ENCODE data around the gene MRNIP. TPM values are rescaled to one million over a fixed set of nuclear protein-coding genes. Genes with fewer than 3 reads are reported as not detected.

Gene MRNIP
- polyA plus RNA-seq, 1 donor (not counting 4 experiments of a cell fraction or from before 2014, with no cell fraction given): 14.9 TPM

DNA sequence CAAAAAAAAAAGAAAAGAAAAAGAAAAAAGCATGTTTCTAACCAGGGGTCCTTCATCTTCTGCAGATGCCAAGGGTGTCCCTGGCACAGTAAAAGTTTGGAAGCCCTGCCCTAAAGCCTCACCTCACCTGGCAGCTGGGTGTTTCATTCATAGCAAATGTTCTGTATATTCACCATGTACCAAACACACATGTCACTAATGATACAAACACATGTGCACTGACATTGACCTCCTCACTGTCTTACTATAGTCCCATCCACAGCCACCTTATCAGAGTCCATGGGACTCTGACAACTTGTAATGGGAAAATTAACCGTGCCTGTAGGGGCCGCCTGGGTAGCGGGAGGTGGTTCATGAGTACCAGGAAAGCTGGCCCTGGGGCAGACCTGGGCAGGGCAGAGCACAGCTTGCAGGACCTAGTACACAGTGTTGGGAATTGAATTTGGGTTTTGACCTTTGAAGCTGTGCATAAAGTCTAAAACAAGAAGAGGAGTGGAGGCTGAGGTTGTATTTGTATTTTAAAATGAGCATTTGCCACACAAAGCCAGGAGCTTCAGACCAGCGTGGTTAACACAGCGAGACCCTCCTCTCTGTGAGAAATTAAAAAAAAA lies 45.5 kb downstream of the MRNIP start:
- H2AFZ ChIP-seq (ENCODE audit: control insufficient read depth, low read length): no peak overlapping the region
- no peaks in the 10 kb centered on the region for H4K20me1 ChIP-seq (ENCODE audit: control insufficient read depth, extremely low read depth, insufficient read depth, low read length)
- no peaks in the 10 kb centered on the region for H3K27me3 ChIP-seq (ENCODE audit: control insufficient read depth, extremely low read depth, insufficient read depth, low read length)
- dilution Hi-C loops (cut with MboI; ENCODE audit: extremely low pct_ligation_motif_present, low sequenced_read_pairs): no loop called here
- H3K4me2 ChIP-seq (ENCODE audit: control insufficient read depth, extremely low read depth, insufficient read depth, low read depth, low read length): no peak overlapping the region
- H3K79me2 ChIP-seq (ENCODE audit: control insufficient read depth, insufficient read depth, low read length): no peaks in the 10 kb centered on the region
- H3K4me1 ChIP-seq (ENCODE audit: control insufficient read depth, extremely low read depth, insufficient read depth, low read length): peaks cover 1% of the 10 kb centered on the region
- H3K27ac ChIP-seq (ENCODE audit: control insufficient read depth, insufficient read depth, low read length): no peak overlapping the region
- FAIRE-seq (no peak), DNase-seq (ENCODE audit: low read depth, low spot score) (no peak)
- no peak overlapping the region for H3K4me3 ChIP-seq (ENCODE audit: control insufficient read depth in 2 of 3, extremely low read depth in 1 of 3, insufficient read depth in 2 of 3, low read depth in 1 of 3, low read length in 3 of 3)
- H3K9me1 ChIP-seq (ENCODE audit: control insufficient read depth, extremely low read depth, insufficient read depth, low read length): no peaks in the 10 kb centered on the region
- TF ChIP-seq, protein P1, sequence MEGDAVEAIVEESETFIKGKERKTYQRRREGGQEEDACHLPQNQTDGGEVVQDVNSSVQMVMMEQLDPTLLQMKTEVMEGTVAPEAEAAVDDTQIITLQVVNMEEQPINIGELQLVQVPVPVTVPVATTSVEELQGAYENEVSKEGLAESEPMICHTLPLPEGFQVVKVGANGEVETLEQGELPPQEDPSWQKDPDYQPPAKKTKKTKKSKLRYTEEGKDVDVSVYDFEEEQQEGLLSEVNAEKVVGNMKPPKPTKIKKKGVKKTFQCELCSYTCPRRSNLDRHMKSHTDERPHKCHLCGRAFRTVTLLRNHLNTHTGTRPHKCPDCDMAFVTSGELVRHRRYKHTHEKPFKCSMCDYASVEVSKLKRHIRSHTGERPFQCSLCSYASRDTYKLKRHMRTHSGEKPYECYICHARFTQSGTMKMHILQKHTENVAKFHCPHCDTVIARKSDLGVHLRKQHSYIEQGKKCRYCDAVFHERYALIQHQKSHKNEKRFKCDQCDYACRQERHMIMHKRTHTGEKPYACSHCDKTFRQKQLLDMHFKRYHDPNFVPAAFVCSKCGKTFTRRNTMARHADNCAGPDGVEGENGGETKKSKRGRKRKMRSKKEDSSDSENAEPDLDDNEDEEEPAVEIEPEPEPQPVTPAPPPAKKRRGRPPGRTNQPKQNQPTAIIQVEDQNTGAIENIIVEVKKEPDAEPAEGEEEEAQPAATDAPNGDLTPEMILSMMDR (optimal IDR thresholded peaks at IDR 0.05 in 1 of 3, IDR thresholded peaks at IDR 0.05 in 1 of 3, conservative IDR thresholded peaks at IDR 0.05 in 1 of 3; ENCODE audit: extremely low read depth in 1 of 3, insufficient read depth in 2 of 3, low read length in 3 of 3): no peak
- TF ChIP-seq EZH2 (IDR thresholded peaks at IDR 0.05; ENCODE audit: low read length): no peak
- peaks cover 0 to 4% of the 10 kb centered on the region in 2 experiments for H3K36me3 ChIP-seq (ENCODE audit: control insufficient read depth in 2 of 2, extremely low read depth in 1 of 2, insufficient read depth in 2 of 2, low read length in 2 of 2)
- no peak overlapping the region for H3K9ac ChIP-seq (ENCODE audit: control insufficient read depth, extremely low read depth, insufficient read depth, low read length)
- no peaks in the 10 kb centered on the region for H3K9me3 ChIP-seq (ENCODE audit: control insufficient read depth, low read depth, low read length)

DNA sequence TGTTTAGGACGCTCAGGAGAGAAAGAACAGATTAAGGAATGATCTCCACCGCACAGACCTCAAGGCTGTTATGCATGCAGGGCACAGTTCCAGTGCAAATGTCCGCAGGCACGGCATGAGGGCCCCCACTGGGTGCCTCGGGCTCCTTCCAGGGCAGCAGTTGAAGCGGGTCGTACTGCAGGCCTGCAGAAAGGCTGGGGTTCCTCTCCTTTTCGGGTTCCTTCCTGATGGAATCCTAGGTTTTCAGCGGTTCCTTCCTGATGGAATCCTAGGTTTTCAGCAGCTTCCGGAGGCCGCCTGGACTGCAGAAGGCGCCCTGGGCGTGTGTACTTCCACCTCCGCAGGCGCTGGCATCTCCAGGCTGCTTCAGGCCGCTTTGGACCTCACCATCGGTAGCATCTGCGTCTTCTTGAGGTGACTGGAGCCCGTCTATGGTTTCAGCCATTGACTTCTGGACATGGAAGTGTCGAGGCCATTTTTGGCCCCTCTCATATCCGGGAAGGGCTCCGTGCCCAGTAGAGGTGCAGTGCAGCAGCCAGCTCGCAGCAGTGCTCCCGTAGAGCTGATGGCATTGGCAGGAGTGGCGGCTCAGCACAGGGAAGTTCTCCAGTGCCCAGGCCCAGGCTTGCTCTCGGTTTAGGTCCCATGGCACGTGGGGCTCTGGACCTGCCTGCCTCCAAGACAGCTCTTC lies 46.3 kb downstream of the MRNIP start:
- no peak overlapping the region for H3K9ac ChIP-seq (ENCODE audit: control insufficient read depth, extremely low read depth, insufficient read depth, low read length)

More for the DNA sequence above, 46.3 kb downstream of the MRNIP start:
- DNase-seq (ENCODE audit: low read depth, low spot score) (no peak), FAIRE-seq (no peak)
- Histone ChIP-seq H4K20me1 (ENCODE audit: control insufficient read depth, extremely low read depth, insufficient read depth, low read length) (no peaks in the 10 kb centered on the region), H3K36me3 (ENCODE audit: control insufficient read depth in 2 of 2, extremely low read depth in 1 of 2, insufficient read depth in 2 of 2, low read length in 2 of 2) (peaks cover 0 to 4% of the 10 kb centered on the region in 2 experiments), H3K9me1 (ENCODE audit: control insufficient read depth, extremely low read depth, insufficient read depth, low read length) (no peaks in the 10 kb centered on the region), H3K9me3 (ENCODE audit: control insufficient read depth, low read depth, low read length) (no peaks in the 10 kb centered on the region), H3K4me1 (ENCODE audit: control insufficient read depth, extremely low read depth, insufficient read depth, low read length) (no peaks in the 10 kb centered on the region), H3K4me2 (ENCODE audit: control insufficient read depth, extremely low read depth, insufficient read depth, low read depth, low read length) (no peak overlapping the region), H3K27ac (ENCODE audit: control insufficient read depth, insufficient read depth, low read length) (no peak overlapping the region), H3K4me3 (ENCODE audit: control insufficient read depth in 2 of 3, extremely low read depth in 1 of 3, insufficient read depth in 2 of 3, low read depth in 1 of 3, low read length in 3 of 3) (no peak overlapping the region), H2AFZ (ENCODE audit: control insufficient read depth, low read length) (no peak overlapping the region), H3K79me2 (ENCODE audit: control insufficient read depth, insufficient read depth, low read length) (no peaks in the 10 kb centered on the region), H3K27me3 (ENCODE audit: control insufficient read depth, extremely low read depth, insufficient read depth, low read length) (no peaks in the 10 kb centered on the region)
- TF ChIP-seq, protein P1 (optimal IDR thresholded peaks at IDR 0.05 in 1 of 3, IDR thresholded peaks at IDR 0.05 in 1 of 3, conservative IDR thresholded peaks at IDR 0.05 in 1 of 3; ENCODE audit: extremely low read depth in 1 of 3, insufficient read depth in 2 of 3, low read length in 3 of 3): no peak
- TF ChIP-seq EZH2 (IDR thresholded peaks at IDR 0.05; ENCODE audit: low read length): no peak
- dilution Hi-C loops (cut with MboI; ENCODE audit: extremely low pct_ligation_motif_present, low sequenced_read_pairs): no loop called here
